Psoas muscle (tissue), 8 donors: Measurements from ENCODE around the gene MPV17L2. TPM values are rescaled to one million over a fixed set of nuclear protein-coding genes. Genes with fewer than 3 reads are reported as not detected.

Source experiments
- ATAC-seq, 4 donors: fragments of 200-7000 bp; cut with Tn5 transposase; one replicate each; pipeline ENCODE4 v1.9.1; 2020; ENCODE audit warnings: moderate library complexity in 3 of 4, mild to moderate bottlenecking in 2 of 4
- DNase-seq, 2 donors: peaks; one replicate each; pipeline ENCODE4 v3.0.0-alpha.2; 2020
- H3K27ac ChIP-seq: fragments of 200-600 bp; one replicate; pipeline ENCODE4 v1.8.0; 2022
- H3K27me3 ChIP-seq, 3 donors: fragments of 200-600 bp in 1 of 3; one replicate each; pipeline versions ENCODE4 v1.6.1 to v1.8.0; 2013 to 2022; ENCODE audit warnings: low read length in 2 of 3, mild to moderate bottlenecking in 2 of 3, moderate library complexity in 1 of 3; ENCODE audit not compliant: insufficient read depth in 3 of 3
- H3K36me3 ChIP-seq, 2 donors: fragments of 200-600 bp in 1 of 2; one replicate each; pipeline versions ENCODE4 v1.6.1 to v1.8.0; 2013 to 2022; ENCODE audit warnings: low read depth in 1 of 2, mild to moderate bottlenecking in 1 of 2, moderate library complexity in 1 of 2; ENCODE audit not compliant: insufficient read depth in 1 of 2
- H3K4me1 ChIP-seq: fragments of 200-600 bp; one replicate; pipeline ENCODE4 v1.8.0; 2022
- H3K4me3 ChIP-seq: fragments of 200-600 bp; one replicate; pipeline ENCODE4 v1.8.0; 2022; ENCODE audit warnings: mild to moderate bottlenecking
- H3K9me3 ChIP-seq: fragments of 200-600 bp; one replicate; pipeline ENCODE4 v1.8.0; 2022
- whole genome bisulfite sequencing, 3 donors: extraction: QIAGEN DNeasy Blood & Tissue Kit; methylation state at CpG; one replicate each; pipeline versions ENCODE4 v1.1.6 to v1.1.7; 2013; 5-methylcytosine and 5-hydroxymethylcytosine counted together
- intact Hi-C, 2 donors: fragments of 100-400 bp; cut with DNase I; formaldehyde crosslinking; loops; one replicate each; pipeline versions ENCODE4 v1.11.0 to v1.14.2; 2022
- polyA plus RNA-seq, 3 donors: library from polyadenylated mRNA; stranded (reverse); fragments of 200-250 nt; gene quantifications; one replicate each; pipeline ENCODE4 v1.2.3, GENCODE V29; 2013
- total RNA-seq, 4 donors: library from RNA; stranded (reverse); fragmentation: NEBNext Ultra II Directional in 2 of 4; extraction: Animal tissue kit (Norgen Biotek cat#: 25700) in 2 of 4; gene quantifications; one replicate each; pipeline versions ENCODE4 v1.2.1 to v1.2.4, GENCODE V29; 2021 to 2023
- TF ChIP-seq, protein P1 (sequence below): fragments of 200-600 bp; IDR thresholded peaks from one replicate; pipeline ENCODE4 v1.8.0; 2022; ENCODE audit warnings: antibody characterized with exemption
- donor health status: healthy with polysubstance abuse.
- donor health status: DM: no; HTN: no; CAD: no; lungs with moderate emphysema.
- donor health status: Bipolar disorder and iron deficiency.
- donor health status: healthy.
- donor health status: DM: yes; HTN: yes; CAD: no.
- donor health status: DM: no; HTN: no; CAD: no.
- donor health status: DM: no; HTN: no; CAD: no.
- donor health status: DM: yes; HTN: yes; CAD: no.

The MPV17L2 gene
- total and polyA plus RNA-seq, 7 donors, result 5.9 to 23.3 (median 12.7) TPM

DNA sequence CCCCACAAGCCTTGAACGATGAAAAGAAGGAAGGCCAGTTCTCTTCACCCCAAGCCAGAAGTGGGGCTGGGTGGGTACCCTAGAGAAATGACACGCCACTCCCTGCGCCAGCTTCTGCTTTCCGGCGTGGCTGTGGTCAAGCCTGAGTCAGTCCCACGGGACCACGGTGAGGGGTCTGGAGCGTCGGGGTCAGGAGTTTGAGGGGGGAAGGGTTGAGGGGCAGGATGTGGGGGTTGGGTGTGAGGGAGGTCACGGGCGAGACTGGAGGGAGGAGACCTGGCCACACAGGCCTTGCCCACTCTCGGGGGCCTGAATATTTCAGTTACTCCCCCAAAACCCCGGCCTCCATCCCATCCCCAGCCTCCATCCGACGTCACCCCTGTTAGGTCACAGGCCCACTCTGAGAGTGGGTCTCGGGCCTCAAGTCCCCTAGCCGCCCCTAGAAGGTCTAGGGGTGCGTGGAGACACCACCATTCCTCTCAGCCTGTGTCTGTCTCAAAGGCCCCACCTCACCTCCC is 19.9 kb upstream of the MPV17L2 start:
- H3K27me3 ChIP-seq, result peaks cover 0 to 2% (median 0%) of the 10 kb centered on the region in 3 donors
- peaks cover 10% of the 10 kb centered on the region for H3K4me1 ChIP-seq
- ATAC-seq, result peak; percentile 19 to 28 (median 22)
- H3K9me3 ChIP-seq, result no peaks in the 10 kb centered on the region
- H3K36me3 ChIP-seq, result peaks cover 4 to 17% of the 10 kb centered on the region in 2 donors
- 42 to 53% (median 52%) methylated on average over 18 of the region's 18 CpGs for WGBS, 3 donors
- peak overlapping the region; percentile 41 for H3K27ac ChIP-seq
- TF ChIP-seq, protein P1, sequence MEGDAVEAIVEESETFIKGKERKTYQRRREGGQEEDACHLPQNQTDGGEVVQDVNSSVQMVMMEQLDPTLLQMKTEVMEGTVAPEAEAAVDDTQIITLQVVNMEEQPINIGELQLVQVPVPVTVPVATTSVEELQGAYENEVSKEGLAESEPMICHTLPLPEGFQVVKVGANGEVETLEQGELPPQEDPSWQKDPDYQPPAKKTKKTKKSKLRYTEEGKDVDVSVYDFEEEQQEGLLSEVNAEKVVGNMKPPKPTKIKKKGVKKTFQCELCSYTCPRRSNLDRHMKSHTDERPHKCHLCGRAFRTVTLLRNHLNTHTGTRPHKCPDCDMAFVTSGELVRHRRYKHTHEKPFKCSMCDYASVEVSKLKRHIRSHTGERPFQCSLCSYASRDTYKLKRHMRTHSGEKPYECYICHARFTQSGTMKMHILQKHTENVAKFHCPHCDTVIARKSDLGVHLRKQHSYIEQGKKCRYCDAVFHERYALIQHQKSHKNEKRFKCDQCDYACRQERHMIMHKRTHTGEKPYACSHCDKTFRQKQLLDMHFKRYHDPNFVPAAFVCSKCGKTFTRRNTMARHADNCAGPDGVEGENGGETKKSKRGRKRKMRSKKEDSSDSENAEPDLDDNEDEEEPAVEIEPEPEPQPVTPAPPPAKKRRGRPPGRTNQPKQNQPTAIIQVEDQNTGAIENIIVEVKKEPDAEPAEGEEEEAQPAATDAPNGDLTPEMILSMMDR, result no peak
- DNase-seq, result peak; percentile 69 to 80
- peak overlapping the region; percentile 79 for H3K4me3 ChIP-seq
- intact Hi-C loops, result no loop called here

DNA sequence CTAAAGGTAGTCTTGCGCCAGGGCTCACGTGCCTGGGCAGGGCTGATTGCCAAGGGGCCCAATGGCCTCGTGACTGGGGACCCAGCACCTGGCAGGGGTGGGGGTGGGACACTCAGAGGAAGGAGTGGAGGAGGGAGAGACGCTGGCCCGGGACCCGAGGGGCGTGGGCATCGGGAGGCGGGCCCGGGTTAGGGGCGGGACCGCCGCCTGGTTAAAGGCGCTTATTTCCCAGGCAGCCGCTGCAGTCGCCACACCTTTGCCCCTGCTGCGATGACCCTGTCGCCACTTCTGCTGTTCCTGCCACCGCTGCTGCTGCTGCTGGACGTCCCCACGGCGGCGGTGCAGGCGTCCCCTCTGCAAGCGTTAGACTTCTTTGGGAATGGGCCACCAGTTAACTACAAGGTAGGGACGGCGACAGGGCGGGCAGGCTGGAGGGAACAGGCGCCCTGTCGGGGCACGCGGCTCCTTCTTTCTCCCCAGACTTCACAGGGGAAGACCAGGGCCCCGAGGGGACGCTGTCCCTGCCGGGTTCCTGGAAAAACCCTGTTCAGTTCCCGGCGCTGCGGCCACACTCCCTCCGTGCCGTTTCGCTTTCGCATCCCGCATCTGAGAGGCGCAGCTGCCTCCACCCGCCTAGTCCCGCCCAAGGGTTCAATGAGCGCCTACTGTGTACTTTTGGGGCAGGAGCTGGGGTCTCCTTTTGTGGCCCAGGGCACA is 19.3 kb upstream of the MPV17L2 start, which contains the start of gene IFI30:
Gene IFI30 (plus strand): TSS at position 242 of the 717 bp plus-strand sequence. CDS start 29 bp downstream, at position 271.
- intact Hi-C loops, result no loop called here
- ATAC-seq (peak; percentile 54 to 73 (median 62)), DNase-seq (peak; percentile 75 to 82)
- peaks cover 10% of the 10 kb centered on the region for H3K4me1 ChIP-seq
- WGBS, 3 donors, result 0 to 1% (median 1%) methylated on average over 43 to 47 of the region's 47 CpGs
- H3K4me3 ChIP-seq, result peak within 1 kb of the TSS; percentile 79
- H3K27me3 ChIP-seq, result peaks cover 0 to 2% (median 0%) of the 10 kb centered on the region in 3 donors
- no peaks in the 10 kb centered on the region for H3K9me3 ChIP-seq
- TF ChIP-seq, protein P1, result no peak
- peak within 1 kb of the TSS; percentile 41 for H3K27ac ChIP-seq
- H3K36me3 ChIP-seq, result peaks cover 3 to 11% of the 10 kb centered on the region in 2 donors

DNA sequence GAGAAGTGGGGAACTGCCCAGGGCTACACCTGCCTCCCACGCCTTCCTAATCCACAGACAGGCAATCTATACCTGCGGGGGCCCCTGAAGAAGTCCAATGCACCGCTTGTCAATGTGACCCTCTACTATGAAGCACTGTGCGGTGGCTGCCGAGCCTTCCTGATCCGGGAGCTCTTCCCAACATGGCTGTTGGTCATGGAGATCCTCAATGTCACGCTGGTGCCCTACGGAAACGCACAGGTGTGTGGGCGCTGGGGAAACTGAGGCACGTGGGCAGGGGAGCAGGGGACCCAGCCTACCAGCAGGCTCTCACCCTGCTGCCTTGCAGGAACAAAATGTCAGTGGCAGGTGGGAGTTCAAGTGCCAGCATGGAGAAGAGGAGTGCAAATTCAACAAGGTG is 18.0 kb upstream of the MPV17L2 start:
- Histone ChIP-seq H3K4me3 (no peak overlapping the region), H3K27ac (no peak overlapping the region), H3K36me3 (no peaks in the 10 kb centered on the region), H3K9me3 (no peaks in the 10 kb centered on the region), H3K4me1 (peaks cover 10% of the 10 kb centered on the region), H3K27me3 (peaks cover 0 to 2% (median 0%) of the 10 kb centered on the region in 3 donors)
- intact Hi-C loops, result no loop called here
- WGBS, 3 donors, result 74 to 85% (median 81%) methylated on average over 11 of the region's 11 CpGs
- no peak for ATAC-seq
- DNase-seq, result no peak
- TF ChIP-seq, protein P1, result no peak

DNA sequence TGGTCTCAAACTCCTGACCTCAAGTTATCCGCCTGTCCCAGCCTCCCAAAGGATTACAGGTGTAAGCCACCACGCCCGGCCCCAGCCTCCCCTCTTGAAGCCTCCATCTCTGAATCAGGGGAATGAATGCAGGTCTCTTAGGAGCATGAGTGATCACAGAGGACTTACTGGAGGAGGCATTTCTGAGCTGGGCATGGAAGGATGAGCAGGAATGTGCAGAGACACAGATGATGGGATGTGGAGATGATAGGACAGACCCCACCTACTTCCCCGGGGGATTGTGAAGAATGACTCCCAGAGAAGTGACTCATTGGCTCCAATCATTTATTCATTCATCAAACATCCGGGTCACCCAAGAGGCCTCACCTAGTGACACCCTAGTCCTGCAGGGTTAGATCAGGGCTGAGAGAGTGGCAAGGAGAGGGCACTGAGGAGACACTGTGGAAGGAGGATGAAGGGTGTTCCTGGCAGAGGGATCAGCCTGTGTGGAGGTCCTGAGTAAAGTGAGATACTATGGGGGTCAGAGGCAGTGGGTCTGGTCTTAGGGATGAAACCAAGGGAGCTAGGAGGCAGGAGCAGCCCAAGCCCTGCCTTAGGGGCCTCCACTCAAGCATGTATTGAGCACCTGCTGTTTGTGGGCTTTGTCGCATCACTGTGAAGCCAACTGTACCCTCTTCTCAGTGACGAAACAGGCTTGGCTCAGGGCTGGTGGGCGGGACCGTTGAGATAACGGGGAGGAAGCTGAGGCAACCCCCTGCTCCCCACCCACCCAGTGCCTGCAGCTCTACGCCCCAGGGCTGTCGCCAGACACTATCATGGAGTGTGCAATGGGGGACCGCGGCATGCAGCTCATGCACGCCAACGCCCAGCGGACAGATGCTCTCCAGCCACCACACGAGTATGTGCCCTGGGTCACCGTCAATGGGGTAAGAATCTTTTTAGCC is 16.4 kb upstream of the MPV17L2 start:
- Histone ChIP-seq H3K36me3 (no peaks in the 10 kb centered on the region), H3K9me3 (no peaks in the 10 kb centered on the region), H3K27ac (no peak overlapping the region), H3K4me3 (no peak overlapping the region), H3K27me3 (peaks cover 0 to 2% (median 0%) of the 10 kb centered on the region in 3 donors), H3K4me1 (peaks cover 10% of the 10 kb centered on the region)
- 84 to 86% (median 85%) methylated on average over 19 of the region's 19 CpGs for WGBS, 3 donors
- DNase-seq, result no peak
- intact Hi-C loops, result no loop called here
- TF ChIP-seq, protein P1, result no peak
- ATAC-seq, result no peak
